ENCODE results near the gene FOXP1.

Gene FOXP1

DNA sequence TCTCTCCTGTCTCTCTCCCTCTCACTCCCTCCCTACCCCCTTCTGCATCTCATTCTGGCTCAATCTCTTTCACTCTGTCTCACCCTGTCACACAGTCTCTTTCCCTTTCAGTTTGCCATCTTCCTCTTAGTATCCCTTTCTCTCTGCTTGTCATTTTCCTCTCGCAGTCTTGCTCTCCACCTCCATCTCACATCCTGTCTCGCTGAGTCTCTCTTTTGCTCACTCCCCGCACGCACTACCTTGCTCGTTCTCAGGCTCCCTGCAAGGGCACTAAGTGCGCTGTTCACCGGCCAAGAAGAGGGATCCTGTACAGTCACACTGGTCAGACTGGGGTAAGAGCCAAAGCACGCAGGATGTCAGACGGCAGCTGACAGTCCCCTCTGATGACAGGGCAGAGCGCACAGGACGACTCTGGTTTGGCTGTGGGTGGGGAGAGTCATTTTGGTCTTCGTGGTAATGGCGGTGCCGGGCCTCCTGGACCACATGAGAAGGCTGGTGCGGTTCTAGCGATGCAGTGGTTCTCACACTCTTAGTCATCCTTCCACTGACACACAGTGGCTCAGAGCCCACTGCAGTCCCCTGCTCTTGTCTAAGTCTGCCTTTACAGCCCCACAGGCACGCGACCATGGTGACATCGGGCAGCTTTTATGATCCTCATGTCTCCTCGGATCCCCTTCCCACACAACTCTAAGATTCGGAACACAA, 356.8 kb downstream of the FOXP1 start:
- FAIRE-seq, result no peak

DNA sequence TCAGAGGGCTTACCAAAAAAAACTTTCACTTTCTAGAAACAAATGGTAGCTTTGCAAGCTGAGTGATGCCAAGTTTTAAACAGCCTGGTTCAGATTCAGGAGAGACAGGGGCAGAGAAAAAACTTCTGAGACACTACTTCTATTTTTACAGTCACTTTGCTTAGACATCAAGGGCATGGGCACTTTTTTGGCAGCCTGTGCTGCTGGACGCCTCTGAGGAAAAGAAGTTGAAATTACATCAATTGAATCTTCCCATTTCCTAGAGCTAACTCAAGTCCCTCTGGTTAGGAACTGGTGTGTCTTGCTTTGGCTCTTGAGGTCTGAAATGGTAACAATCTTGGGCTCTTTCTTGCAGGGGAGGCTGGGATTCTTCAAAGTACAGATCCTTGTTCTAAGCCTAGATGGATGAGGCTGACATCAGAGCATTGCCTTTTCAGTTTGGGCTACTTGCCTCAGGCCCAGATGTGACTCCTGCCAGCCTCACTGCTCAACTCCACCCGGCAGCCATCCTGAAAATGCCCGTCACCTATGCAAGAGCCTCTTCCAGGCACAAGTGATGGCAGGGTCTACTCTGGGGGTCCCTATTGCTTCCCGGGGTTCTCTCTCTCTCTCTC, 357.5 kb downstream of the FOXP1 start:
- no peak for FAIRE-seq

DNA sequence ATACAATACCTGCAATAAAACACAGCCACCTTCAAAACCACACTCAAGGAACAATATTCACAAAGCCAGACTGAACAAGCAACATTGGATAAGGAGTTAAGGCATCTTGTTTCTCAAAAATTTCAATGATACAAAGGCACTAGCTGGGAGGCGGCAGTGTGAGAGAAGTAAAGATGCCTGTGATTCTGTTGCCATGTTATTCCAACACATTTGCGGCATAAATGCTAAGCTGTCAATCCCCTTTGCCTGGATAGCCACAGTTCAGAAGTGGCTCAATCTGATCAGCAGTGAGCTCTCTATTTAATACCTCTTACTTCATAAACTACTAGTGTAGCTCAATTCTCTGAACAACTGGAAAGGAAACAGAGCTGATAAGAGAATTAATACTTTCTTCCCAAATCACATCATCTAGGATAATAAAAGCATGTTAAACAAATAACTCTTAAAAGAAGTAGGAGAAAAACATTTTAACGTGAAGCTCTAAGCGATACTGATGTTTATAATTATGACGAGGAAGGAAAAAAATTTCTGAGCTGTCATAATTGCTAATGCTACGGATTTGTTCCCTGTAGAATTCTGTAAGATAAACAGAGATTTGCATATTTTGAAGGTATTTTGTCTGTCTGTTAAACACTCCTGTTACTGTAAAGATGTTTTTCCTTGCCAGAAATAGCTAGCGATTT, 358.4 kb downstream of the FOXP1 start:
- FAIRE-seq, result no peak

DNA sequence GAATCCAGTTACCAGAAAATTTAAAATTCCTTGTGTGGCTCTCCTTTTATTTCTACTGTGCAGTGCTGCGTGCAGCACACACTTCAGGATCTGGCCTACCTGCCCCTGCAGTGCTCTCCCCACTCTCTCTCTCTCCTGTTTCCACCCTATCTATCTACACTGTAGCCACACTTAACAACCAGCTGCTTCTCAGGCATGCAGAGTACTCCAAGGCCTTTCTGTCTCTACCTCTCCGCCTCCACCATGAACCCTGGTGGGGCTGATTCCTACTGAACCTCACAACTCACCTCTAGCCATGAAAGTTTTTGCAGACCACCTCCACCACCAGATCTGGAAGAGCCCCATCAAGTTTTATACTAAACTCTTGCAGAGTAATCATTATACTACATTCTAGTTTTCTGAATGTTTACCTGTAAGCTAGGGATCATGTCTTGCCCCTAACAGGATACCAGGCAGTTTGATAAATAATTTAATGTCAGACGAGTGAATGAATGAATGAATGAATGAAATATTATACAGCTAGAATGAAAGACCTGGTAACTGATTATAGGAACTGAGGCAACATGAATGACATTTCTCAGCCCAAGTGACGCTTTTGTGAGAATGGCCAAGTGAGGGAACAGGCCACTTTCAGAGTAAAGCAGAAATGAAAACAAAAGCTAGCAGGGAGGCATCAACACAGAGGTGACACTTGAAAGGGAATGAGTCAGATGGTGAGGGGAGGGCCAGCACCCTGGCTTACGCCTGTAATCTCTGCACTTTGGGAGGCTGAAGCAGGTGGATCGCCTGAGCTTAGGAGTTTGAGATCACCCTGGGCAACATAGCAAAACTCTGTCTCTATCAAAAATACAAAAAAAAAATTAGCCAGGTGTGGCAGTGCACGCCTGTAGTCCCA, 363.5 kb downstream of the FOXP1 start:
- FAIRE-seq, result no peak

DNA sequence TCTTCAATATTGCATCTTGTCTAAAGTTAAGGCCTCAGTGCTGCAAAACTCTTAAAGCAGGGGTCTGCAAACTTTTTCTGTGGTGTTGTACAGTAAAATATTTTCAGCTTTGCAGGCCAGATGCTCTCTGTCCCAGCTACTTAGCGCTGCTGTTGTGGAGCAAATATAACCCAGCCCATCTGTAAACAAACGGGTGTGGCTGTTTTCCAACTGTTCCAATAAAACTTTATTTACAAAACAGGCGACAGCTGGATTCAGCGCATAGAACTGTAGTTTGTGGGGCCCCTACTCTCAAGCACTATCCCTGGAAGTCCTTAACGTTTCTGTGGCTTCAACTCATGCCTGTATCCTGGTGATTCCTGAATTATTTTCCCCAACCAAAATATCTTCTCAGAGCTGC, 365.0 kb downstream of the FOXP1 start:
- FAIRE-seq, result no peak

DNA sequence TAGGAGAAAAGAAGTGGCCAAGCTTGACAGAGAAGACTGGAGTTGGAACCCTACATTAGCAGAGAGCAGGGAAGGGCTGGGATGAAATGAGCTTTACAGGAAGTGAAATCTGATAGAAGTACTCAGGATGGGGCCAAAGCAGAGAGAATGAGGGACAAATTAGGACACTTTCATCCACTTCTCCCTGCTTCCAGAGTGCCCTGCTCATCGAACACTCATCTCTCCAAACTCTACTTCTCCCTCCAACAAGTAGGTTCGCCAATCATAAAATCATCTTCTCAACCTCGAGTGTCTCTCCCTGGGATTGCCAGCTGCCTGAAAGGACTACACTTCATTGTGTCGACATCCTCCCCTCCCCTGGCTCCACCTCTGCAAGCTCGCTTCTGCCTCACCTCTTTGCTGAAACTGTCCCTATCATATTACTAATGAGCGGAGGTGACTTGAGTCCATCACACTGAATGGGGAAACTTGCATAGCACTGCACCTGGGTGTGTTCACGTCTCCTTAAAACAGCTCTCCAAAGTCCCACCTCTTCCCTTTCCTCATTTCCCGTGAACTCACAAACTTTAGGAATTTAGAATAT, 365.8 kb downstream of the FOXP1 start:
- no peak for FAIRE-seq

DNA sequence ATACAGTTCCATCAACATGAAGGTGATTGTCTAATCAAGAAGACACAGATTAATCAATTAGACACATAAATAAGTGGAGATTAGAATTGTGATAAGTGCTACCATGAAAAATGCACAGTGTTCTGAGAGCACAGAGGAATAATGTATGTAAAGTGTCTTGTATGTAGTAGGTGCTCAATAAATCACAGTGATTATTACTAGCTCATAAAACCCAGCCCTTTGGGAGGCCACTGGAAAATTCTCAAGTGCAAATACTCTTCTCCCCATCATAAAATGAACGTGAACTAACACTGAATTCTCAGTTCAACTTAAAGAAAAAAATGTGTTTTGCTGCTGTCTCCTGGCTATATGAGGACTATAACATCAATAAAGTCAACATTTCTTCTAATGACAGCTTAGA, 368.2 kb downstream of the FOXP1 start:
- no peak for FAIRE-seq

DNA sequence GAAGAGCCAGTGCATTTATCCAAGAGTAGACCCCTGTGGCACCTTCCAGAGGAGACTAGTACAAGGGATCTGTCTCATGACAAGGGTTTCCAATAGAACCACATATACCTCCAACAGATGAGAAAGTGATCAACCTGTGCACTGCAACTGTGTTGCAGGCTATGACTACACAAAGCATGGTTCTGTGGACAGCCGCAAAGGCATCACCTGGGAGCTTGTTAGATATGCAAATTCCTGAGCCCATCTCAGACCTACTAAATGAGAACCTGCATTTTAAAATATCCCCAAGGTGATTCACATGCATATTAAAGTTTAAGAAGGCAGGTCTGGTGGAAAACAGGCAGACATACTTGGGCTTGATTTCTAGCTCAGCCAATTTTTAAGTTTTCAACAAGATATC, 368.7 kb downstream of the FOXP1 start:
- no peak for FAIRE-seq

DNA sequence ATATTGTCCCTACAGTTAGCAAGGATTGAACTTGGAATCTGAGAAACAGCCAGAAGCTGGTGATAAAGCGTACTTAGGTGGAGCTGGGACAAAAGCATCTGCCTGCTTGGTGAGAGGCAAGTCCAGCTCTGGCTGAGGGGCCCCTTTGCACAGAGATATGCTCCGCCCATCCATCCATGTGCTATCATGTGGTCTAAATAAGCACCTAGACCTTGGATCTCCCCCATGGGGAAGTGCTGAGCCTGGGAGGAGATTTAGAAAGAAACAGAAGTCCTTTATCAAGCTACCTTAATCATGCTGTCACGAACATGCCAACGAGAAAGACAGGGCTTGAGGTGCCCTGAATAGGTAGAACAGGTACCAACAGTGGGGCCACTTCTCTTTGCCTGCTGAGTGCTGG, 369.5 kb downstream of the FOXP1 start:
- no peak for FAIRE-seq

DNA sequence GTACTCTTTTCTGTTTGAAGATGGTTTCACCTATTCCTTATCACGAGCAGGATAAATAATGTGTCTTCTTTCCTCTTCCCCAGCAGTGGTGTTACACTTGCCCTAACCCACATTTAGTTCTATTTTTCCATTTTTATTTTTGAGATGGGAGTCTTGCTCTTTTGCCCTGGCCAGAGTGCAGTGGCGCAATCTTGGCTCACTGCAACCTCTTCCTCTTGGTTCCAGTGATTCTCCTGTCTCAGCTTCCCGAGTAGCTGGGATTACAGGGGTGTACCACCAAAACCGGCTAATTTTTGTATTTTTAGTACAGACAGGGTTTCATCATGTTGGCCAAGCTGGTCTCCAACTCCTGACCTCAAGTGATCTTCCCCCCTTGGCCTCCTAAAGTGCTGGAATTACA, 372.4 kb downstream of the FOXP1 start:
- no peak for FAIRE-seq

DNA sequence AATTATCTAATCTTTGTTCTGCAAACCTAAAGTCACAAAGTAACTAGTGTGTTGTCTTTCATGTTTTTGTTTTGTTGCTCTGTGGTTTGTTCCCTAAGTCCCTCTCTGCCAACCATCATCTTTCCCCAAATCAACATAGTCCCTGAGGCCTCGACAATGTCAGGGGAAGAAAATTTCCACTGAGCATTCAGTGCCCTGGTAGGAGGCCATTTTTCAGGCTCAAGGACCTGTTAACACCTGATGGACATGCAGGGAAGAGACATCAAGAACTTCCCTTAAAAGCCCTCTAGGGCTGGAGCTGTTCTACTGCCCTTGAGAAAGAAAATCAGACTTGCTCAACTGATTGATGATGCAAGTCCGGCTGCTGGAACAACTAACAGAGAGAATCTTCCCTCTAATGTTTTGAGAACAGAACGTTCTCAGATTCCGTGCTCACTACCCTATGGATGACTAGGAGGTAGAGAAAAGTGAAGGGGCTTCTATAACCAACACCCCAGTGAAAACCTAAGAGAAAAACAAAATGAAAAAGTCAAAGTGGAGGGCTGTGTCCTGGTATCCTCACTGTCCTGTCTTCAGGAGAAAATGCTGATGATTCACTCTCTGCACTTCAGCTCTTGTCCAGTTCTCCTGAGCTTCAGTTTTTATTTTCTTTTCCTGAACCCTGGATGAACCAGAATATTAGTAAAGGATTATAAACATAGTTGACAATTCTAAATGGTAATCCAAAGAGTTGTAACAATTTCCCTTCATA, 373.1 kb downstream of the FOXP1 start:
- FAIRE-seq, result no peak

DNA sequence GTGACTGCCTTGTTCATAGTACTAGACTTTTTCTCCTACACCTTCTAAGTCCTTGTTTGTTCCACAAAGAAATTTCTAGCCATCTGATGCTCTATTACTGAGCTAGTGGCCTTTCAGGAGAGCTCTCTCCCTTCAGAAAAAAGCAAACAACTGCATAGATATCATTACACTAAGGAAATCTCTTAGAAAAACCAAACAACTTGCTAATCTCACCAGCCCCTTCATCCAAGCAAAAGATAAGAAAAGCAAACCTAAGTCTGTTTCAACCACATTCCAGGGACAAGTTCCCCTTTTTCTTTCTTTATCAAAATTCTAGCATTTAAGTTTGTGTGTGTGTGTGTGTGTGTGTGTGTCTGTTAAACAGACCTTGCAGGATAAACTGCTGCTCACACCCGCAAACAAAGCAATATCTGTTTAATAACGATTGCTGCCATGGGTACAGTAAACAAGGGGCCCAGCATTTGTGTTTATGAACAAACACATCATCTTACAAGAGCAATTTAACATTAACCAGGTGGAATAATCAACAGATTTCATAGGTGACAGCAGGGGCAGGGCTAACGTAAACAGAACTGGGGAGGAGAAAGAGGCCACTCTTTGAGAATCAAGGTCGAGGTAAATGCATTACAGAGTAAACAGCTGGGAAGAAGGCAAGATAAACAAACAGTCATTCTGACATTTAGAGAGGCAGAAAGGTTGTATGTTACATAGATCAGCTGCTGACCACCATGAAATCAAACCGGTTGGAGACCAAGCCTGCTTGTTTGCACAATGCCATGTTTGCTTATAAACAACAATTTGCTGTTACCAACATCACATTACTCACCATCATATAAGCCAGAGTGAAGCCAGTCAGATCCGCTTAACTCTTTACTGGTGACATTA, 375.1 kb downstream of the FOXP1 start:
- peak; percentile 65 for FAIRE-seq

DNA sequence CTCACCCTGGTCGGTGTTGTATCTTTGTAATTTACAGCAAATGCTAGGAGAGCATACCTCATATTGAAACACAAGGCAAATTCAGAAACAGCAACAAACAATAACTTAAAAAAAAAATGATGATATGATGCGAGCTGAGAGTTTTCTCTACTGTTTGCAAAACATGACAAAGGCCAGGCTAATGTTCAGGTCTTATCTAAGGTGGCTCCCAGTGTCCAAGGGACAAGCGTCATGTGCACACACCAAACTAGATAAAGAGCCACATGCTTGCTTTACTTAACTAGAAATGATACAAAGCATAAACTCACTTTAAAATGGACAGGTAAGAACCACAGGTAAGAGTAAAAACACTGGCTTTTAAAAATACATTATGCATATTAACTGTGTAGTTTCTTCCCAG, 375.9 kb downstream of the FOXP1 start:
- peak; percentile 86 for FAIRE-seq

DNA sequence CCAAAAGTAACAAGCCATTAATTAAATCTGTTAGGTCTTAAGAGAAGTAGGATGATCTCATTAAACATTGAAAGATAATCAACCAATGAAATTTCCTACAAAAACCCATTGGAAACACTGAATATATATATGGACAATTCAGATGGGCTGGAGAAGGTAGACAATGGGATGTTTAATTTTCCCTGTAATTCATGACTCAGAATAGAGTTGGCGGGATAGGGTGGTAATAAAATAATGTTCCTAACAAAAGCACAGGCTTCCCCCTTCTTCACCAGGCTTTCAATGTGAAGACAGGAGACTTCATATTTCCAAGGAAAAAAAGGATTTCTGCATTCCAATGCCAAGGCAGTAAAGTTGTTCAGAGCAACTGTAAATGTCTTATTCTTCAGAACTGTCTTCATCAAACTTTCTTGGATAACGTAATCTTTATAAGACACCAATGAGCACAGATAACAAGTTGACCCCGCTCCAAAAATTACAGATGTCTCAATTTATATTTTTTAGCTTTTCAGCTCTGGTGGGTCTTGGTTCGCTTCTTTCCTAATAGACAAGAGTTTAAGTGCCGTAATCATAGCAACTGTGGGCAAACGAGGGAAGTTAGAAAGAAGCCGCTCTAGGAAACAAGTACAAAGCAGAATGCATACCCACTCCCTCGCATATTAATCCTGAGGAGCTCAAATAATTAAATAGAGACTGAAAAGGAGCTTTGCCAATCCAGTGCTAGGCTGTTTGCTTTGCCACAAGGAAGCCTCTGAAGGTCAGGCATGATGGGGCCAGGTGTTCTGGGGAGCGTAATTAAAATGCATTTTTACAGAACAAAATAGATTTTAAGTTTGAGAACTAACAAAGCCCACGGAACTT, 377.0 kb downstream of the FOXP1 start:
- FAIRE-seq, result no peak

DNA sequence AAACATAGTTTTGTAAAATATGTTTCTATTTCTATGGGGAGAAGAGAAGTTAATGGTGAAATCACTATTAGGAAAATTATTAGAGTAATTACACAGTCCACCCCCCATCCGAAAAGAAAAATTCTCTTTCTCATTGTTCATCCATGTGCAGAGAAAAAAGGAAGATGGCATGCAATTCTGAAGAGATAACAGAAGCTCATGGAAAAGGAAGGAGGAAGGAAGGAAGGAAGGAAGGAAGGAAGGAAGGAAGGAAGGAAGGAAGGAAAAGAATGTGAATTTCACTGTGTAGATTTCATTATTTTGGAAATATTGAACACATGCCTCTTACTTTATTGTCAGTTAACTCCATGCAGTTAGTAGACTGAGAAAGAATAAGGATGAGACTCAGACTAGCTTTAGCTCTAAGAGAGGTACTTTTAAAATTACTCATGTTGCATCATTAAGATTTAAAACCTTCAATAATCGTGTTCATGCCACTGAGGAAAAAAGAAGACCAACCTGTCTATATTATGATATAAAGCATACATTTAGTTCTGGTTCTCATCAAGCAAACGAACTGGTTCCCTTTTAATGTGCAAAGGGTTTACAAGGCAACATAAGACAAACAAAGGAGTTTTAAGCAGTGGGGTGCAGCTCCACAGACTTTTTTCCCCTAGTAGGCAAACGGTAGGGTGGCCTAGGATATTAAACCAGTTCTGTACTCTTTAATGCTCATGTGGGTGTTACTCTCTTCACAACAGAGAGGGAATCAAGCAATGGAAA, 379.6 kb downstream of the FOXP1 start:
- no peak for FAIRE-seq

DNA sequence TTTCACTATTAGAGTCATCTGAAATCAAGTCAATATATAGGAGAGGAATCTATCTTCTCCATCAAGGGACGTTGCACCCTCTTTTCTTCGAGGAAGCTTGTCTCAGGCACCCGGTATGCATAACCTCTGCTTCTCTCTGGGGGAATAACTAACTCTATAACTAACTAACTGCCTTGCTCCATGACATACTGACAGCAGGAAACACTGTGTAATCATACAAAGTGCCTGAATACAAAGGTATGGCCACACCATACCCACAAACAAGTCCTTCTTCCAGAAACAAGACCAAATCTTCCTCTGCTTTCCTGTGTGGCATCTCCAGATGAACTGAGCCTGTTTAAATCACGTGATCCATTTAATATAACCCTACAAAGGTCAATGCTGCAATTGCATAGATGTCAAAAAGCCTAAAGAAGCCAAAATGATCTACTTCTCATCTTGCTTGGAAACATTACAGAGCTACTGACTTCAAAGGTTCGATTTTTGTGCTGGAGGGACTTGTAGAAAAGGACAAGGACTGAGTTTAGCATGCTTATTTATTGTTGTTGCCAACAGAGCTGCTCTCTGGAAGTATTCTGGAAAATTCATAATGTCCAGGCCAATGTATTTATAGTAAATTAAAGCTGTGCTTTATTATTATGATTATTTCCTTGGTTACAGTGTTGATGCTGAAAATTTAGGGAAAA, 380.5 kb downstream of the FOXP1 start:
- FAIRE-seq, result no peak

DNA sequence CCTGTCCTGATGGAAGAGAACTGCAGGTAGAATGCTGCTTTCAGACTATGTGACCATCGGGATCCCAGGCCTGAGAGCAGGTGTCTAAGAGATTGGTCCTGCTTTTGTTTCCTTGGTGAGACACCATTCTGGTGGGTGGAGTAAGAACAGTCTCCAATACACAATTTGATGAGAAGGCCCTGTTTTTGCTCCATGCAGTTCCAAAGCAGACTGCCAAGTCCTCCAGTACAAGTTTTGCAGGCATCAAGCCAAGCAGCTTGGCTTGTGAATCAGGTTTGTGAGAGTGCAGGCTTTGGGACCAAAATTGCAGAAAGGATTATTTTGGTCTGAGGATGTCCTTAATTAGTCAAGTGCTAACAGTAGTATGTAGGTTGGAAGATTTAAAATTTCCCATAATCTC, 381.6 kb downstream of the FOXP1 start:
- FAIRE-seq, result no peak

DNA sequence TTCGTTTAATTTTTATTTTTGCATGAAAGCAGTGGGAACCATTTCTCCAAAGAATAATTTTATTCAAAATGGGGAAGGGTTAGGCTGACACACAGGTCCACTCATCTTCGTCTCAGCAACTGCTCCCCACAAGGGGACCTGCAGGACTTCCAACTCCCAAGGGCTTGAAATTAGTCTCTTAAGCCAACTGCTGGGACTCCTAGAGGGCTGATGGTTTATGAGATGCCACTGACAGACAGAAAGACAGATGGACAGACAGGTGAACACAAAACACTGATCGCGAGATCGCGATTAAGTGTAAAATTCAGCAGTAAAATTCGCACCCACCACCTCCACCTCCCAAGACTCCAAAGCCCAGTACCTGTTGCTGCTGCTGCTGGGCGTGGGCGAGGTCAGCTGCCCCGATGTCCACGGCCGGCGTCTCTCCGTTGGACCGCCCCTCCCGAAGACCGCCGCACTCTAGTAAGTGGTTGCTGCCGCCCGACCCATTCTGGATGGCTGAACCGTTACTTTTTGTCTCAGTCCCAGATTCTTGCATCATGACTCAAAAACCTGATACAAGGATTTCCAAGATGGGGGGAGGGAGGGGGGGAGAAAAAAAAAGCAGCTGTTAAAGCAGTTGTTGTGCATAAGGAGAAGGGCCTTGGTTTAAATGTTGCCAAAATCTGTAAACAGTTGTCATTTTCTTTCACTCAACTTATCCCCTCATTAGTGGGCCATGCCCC, 385.5 kb downstream of the FOXP1 start:
- no peak for FAIRE-seq
